Peyer's patch (tissue), 4 donors: Measurements from ENCODE around the gene TMEM72.

Source experiments
- POLR2A ChIP-seq, 2 donors: fragments of 450-650 bp; IDR thresholded peaks; one replicate each; pipeline ENCODE4 v1.5.1; 2017; ENCODE audit warnings: antibody characterized with exemption in 2 of 2, mild to moderate bottlenecking in 2 of 2, moderate library complexity in 2 of 2
- TF ChIP-seq, protein P1 (sequence below), 6 experiments: fragments of 450-650 bp in 4 of 6; fragments of 200-600 bp in 2 of 6; sonication (generic) in 1 of 6; IDR thresholded peaks; one replicate each; pipeline ENCODE4 v1.5.1; 2017 to 2019; ENCODE audit warnings: antibody characterized with exemption in 6 of 6, mild to moderate bottlenecking in 3 of 6, moderate library complexity in 1 of 6

DNA sequence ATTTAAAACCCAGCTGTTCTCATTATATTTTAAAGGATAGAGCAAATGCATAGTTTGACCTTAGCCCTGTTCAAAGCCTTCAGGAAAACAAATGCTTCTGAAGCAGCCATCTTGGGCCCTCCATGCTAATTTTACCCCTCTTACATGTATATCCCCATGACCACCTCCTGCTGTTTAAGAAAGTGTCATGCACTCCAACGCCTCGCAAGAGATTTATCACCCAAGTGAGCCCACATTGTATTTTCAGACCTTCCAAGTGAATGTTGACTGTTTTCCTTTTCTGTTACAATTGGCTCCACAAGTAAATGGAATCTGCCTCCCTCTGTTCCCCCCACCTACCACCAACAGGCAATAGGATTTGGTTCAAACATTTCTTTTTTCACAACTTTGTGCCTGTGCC, 5.3 kb downstream of the TMEM72 start:
- TF ChIP-seq, protein P1, sequence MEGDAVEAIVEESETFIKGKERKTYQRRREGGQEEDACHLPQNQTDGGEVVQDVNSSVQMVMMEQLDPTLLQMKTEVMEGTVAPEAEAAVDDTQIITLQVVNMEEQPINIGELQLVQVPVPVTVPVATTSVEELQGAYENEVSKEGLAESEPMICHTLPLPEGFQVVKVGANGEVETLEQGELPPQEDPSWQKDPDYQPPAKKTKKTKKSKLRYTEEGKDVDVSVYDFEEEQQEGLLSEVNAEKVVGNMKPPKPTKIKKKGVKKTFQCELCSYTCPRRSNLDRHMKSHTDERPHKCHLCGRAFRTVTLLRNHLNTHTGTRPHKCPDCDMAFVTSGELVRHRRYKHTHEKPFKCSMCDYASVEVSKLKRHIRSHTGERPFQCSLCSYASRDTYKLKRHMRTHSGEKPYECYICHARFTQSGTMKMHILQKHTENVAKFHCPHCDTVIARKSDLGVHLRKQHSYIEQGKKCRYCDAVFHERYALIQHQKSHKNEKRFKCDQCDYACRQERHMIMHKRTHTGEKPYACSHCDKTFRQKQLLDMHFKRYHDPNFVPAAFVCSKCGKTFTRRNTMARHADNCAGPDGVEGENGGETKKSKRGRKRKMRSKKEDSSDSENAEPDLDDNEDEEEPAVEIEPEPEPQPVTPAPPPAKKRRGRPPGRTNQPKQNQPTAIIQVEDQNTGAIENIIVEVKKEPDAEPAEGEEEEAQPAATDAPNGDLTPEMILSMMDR (IDR thresholded peaks at IDR 0.05), result no peak
- TF ChIP-seq POLR2A (IDR thresholded peaks at IDR 0.05), result no peak
